Stimulated activated CD8-positive, alpha-beta memory T cell treated with anti-CD3 and anti-CD28 coated beads, Interleukin-12 subunit alpha, Interleukin-12 subunit beta, amount 100 ng/mL, for 24 hours (primary cell): Measurements from ENCODE around the gene NRAP.
"Not testable (repeated sequence)": the region's sequence is repeated elsewhere in the genome, so short reads cannot be mapped to it uniquely, and the experiment has no call there.

ENCODE experiments used
- DNase-seq: peaks from one replicate; pipeline ENCODE4 v3.0.0-alpha.2; 2020; ENCODE audit errors: extremely low read depth

NRAP gene

DNA sequence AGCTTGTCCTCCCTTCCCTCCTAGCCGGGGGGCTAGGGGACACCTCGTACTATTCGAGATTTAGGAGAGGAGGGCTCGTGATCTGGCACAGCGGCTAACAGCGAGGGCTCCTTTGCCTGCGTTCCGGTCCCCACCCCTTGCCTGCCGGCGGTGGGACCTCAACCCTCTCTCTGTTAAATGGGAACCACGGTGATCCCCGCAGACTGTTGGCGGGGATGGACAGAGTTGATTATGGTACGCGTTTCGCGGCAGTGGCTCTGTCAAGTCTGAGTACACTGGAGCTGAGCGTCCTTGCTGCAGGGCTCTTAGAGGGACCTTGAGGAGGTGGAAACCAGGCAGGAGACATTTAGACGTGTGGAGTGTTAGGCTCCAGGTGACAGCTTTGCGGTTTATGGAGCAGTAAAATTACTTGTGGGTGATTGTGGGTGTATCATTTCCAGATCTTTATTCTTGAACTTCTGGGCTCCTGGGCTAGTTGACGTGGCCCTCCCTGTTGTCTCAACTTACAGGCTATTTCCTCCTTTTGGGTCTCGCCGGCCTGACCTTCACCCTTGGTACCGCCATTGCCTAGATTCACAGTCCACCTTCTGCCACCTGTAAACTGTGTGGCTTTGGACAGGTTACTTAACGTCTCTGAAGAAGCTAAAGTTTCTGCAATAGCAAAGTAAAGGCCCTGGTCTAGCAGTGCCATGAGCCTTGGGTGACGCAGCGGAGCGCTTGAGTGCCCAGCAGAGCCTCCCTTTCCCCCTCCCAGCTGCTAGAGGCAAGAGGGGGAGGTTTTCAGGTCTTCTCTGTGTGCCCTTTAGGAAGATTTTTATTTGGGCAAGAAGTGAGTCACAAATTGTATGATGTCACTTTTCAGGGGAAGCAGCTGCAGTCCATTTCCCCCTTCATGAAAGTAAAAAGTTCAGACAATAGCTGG lies 16.6 kb upstream of the NRAP start:
- no peak for DNase-seq

DNA sequence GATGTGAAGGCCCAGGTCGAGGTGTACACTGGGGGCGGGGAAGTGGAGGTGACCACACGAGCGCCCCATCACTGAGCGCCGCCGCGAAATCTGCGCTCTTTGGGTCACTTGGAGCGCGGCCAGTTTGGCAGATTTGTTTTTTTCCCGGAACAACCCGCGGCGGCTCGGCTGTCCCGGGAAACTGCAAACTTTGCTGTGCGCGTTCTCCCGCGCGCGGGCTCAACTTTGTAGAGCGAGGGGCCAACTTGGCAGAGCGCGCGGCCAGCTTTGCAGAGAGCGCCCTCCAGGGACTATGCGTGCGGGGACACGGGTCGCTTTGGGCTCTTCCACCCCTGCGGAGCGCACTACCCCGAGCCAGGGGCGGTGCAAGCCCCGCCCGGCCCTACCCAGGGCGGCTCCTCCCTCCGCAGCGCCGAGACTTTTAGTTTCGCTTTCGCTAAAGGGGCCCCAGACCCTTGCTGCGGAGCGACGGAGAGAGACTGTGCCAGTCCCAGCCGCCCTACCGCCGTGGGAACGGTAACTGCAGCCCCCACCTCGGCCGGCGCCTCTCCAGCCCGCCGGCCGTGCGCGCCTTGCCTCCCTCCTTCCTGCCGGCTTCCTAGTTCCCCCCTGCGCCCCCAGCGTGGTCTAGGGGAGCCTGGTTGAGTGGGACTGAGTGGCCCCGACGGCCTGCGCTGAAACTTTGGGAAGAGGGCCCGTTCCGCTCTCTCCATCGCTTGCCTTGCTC lies 15.8 kb upstream of the NRAP start, which contains the start of gene CASP7:
TSS of gene CASP7 (plus strand) at position 450 of the 727 bp plus-strand sequence. CDS start 17,582 bp downstream, outside the sequence.
- peak; percentile 52 for DNase-seq

DNA sequence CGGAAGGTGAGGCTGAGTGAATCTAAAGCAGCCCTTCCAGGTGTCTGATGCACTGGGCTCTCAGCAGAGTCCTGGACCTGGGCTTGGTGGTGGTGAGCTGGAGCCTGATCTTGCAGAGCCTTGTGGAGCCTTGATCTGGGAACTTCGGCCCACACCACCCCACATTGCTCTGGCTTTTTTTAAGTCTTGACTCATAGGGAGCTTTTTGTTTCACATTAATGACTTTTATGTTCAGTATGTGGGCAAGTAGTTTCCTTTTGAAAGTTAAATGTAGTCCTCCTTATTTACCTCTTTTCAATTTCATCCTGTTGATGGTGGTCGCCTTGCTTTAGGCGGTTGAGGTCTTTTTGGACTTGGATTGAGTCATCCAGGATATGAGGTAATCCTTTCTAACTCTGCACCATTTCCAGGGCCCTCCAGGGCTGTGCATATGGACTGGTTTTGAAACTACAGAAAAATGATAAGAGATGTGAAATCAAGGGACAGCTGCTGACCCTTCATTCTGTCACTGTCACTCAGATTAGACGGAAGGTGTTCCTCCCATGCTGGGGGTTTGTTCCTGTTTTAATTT lies 2.9 kb upstream of the NRAP start:
- DNase-seq, result no peak

DNA sequence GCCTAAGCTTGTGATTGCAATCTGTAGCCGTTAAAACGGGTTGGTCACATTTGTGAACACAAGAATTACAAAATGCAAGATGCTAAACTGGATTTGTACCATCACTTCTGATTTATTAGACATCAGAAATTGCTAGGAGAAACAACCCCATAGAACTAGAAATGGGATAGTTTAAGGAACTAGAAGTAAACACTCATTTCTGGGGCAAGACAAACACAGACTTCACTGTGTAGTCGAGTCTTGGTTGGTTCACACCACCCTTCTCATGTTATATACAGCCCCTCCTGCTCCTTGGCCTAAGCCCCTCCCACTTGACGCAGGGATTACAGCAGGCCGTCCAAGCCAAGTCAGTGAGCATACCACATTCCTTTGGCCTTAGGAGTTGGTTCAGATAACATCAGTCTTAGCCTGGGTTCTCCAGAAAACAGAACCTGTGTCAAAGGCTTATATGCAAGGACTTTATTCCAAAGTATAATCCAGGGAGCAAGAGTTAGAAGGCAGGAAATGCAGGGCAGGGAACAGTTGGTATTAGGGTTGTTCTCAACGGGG lies 2.0 kb upstream of the NRAP start:
- DNase-seq, result no peak

DNA sequence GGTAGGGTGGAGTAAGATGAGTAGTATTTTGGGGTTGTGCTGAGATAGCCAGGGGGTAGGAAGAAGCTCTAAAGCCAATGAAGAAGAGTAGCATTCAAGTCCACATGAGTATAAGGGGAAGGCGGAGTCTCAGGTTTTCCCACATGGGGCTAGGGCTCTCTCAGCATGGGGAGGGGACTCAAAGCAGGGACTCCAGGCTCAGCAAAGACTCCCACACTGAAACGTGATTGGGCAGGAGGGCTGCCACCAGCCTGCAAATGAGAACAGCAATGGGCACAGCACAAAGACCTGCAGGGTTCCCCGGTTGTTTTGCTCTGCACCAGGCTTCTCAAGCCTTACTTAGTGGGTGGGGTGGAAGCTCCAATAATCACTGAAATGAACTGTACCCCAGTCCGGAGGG lies 1.5 kb upstream of the NRAP start:
- no peak for DNase-seq

DNA sequence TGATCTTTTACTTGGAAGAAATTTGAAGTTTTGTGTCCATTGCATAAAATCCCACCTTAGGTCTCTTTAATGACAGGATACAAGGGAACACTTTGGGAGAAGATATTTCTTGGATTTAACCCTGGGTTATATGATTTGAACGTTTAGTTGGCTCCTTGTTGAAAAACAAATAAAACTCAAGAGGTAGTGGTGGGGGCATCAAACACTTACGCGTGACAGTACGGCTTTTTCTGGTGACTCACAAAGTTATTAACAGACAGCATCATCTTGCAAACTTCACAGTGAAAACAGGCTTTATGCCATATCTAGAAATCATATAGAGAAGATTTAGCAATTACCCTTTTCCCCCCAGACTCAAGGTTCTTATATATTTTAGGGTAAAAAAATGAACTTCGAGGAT lies 699 bp downstream of the NRAP start:
- DNase-seq, result no peak

DNA sequence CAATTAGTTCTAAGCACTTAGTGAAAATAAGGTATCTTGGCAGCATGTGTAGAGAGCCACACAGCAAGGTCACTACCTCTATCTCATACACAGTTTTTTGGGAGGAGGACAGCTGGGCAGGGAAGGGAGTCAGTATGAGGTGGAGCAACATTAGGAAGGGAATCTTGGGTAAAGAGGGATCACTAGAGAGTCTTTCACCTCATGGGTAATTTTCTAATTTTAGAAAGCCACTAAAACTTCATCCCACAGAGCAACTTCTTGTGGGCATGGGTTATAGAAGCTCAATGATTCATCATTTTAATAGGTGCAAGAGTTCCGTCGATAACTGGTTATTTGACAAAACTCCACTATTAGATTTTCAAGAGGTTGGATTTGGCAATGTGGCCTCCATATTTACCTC lies 2.5 kb downstream of the NRAP start:
- DNase-seq, result no peak

DNA sequence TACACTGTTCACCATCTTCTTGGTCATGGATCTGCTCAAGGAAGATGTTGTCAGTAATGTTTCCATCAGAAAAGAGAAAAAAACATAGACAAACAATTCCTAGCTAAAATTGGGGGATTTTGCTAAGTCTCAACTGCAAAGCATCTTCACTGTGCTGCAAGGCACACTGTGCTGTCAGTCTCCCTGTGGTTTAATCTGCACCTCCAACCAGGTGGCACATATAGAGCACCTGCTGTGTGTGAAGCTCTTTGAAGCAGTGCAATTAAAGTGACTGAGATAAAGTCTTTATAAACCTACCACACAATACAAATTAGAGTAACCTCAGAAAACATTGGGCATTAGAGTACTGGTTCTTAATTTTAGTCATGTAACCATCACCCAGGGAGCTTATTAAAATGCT lies 6.3 kb downstream of the NRAP start:
- DNase-seq, result no peak

DNA sequence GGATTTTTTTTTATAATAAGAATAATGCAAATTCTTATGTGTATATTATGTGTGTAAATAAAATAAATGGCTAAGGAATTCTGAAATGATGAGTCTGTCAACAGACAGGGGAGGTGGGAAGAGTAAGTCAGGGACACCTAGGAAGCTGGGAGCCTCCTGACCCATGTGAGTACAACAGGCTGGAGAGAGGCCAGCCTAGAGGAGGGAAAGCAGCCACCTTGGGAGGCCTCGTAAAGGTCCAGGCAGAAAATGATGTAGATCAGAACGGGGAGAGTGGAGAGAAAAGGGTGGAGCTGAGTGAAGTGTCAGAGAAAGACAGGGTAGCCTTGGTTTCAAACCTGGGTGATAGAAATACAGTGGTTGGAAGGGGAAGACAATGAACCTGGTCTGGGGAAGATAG lies 6.9 kb downstream of the NRAP start:
- no peak for DNase-seq

DNA sequence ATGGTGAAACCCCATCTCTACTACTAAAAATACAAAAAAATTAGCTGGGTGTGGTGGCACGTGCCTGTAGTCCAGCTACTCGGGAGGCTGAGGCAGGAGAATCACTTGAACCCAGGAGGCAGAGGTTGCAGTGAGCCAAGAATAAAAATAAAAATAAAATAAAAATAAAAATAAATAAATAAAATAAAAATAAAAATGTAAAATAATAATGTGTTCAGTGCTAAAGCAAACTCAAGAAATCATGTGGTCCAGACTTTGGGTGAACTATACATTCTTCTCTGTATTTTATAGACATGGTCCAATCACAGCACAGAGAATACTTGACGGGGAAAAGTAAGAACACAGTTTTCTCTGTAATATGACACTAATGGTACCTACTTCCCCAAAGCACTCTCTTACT lies 11.4 kb downstream of the NRAP start:
- not testable (repeated sequence) for DNase-seq

DNA sequence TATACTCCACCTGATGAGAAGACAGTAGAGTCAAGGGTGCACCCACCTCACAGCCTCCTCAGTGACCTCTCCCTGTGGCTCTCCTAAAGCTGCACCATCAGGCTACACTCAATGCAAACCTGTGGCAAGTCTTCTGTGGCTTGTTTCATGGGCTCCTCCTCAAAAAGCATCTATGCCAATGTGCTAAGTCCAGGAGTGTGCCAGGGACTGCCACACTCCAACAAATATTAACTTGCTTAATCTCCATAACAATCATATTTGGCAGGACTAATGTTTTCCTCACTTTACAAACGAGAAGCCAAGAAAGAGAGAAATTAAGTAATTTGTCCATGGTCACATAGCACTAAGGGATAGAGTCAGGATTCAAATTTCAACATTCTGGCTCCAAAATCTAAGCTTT lies 11.9 kb downstream of the NRAP start:
- DNase-seq, result no peak

DNA sequence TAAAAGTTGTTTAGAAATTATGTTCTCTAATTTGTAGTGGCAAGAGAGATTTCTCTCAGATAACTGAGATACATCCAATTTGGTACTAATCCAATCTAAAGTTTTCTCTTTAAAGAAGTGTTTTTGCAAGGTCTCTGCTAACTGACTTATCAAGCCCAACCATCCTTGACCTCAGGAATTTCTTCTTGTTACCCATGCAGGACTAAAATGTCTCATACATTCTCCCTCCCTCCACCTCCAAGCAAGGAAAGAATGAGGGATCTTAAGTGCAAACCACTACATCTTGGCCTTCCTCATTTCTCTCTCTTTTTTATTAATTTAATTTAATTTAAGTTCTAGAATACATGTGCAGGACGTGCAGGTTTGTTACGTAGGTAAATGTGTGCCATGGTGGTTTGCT lies 12.8 kb downstream of the NRAP start:
- no peak for DNase-seq

DNA sequence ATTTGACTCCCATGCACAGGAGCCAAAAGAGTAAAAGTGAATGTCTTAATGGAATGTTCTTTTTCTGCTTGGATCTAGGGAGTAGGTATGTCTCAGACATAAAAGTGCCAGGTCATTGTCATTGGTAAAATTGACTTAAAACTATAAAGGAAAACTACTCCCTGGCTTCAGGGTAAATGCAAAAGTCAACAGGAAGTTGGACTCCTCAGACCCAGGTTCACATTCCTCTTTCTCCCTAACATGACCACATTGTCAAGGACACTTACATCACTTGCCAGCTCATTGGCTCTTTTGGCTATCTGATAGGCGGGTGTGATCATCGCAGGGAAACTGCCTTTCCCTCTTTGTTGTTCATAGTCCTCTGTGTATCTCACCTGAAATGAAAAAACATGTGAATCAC lies 13.7 kb downstream of the NRAP start:
- no peak for DNase-seq

DNA sequence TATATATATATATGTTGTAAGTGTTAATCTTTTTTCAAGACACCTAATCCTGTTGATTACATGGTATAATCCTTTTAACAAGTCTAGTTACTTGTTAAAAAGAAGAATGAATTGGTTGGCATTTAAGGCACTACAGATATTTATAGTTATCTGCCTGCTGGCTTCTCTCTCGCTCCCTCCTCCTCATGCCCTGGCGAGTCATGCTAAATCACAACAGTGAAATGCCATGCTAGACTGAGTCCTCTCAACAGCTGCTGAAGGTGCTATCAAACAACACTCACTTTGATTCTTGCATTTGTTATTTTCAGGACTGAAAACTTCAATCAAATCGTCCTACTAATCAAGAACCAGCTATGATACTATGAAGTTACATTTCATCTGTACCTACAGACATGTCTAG lies 15.4 kb downstream of the NRAP start:
- DNase-seq, result no peak

DNA sequence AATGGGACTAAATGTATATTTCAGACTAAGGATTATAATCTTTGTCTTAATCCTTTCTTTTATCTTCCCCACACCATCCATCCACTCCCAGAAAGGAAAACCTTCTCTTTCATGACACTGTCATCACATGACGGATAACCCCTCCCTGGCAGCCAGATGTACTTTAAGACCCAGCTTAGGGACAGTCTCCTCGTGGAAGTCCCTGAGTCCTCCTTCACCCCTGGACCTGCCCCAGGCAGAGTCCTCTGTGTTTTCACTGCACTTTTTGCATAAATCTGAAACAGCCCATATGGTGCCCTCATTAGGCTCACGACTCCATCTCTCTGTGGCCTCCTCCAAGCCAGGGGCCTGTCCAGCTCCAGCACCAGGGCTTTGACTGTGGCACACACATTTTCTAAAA lies 16.0 kb downstream of the NRAP start:
- no peak for DNase-seq

DNA sequence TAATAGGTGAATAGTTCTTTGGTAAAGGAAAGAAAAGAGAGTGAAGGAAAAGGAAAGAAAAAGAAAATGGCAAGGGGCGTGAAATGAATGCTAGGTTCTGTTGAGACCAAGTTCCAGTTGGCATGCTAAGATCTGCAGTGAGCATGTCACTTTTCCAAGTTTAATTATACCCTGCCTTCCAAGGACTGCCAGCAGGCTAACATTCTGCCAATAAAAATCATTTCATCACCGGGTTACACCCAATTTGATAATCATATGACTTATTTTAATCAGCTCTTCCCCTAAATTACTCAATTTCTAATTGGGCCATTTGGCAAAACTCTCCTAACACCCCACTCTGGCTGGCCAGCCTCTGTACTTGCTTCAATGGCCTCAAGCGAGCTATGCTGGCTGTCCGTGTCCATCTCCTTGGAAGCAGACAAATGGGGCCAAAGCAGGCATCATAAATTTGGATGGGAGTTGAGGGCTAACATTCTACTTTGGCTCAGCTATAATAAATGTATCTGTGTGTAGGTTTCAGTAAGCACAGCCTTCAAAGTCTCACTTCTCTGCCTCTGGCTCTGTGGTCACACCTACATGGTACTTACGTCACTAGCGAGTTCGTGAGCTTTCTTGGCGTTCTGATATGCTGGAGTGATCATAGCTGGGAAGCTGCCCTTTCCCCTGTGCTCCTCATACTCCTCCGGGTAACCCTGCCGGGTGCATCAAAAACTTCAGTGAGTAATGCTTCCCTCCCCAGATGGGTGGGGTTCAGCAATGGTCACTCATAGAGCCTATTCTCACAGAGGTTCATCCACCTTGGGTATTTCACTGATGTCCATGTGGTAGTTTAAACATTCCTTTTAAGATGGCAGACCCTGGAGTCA lies 17.3 kb downstream of the NRAP start:
- DNase-seq, result no peak

DNA sequence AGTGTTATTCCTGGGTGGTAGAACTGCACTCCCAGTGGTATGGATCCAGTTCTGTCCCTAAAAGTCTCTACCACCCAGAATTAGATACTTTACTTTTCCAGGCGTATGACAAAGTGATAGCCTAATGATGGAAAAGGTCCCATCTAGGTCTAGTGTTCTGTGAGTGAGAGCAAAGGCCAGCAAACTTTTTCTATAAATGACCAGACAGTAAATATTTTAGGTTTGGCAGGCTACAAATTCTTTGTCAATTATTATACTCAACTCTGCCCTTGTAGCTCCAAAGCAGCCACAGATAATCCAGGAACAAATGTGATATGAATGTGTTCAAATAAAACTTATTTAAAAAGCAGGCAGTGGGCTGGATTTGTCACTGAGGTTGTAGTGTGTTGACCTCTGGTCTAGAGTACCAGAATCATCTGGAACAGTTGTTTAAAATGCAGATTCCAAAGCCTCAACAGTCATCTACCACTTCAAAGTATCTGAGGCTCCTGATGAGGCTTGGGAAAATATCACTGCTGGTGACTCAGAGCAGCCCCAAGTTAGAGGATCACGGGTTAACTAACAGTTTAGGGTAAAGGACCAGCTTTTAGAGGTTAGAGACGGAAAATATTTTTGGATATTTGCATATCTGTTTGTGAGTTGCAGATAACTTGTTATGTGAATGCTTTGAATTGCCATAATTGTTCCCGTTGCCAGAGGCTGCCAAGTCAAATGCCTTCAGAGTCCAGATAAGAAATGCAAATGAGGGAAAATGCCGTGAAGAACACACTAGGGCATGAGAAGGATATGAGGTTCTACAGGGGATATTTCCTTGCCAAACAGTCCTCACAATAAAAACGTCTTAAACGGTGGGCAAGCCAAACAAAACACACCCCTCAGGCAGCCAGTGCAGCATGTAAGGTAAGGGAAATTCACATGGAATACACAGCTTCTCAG lies 19.4 kb downstream of the NRAP start:
- no peak for DNase-seq

DNA sequence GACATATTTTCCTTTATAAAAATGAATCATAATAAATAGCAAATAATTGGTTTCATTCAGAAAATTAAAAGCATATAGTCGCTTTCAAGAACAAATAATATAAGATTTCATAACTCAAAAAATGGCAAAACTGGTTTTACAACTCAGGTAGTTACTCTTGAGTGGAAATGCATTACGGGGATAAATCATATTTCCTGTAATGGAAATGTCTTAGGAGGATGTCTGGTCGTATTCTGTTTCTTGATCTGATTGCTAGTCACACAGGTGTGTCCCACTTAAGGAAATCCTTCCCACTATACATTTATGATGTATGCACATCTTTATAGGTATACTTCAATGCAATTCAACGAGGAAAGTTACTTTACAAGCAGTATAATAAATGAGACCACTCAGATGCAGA lies 20.7 kb downstream of the NRAP start:
- DNase-seq, result no peak

DNA sequence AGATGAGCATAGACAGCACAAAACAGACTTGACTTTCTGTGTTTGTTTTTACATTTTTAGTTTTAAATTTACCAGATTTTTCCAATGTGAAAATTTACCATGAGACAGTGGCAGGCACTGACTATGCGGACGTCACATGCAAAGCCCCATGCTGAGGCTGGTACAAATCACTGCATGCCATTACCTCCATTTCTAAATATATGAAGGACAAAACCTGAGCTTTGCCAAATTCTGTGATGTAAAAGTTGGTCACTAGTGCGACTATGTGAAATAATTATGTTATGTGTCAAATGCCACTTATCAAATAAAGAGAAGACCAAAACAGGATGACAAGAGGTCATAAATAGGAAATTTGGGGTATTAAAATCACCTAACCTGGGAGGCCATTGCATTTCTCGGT lies 22.1 kb downstream of the NRAP start:
- DNase-seq, result no peak

DNA sequence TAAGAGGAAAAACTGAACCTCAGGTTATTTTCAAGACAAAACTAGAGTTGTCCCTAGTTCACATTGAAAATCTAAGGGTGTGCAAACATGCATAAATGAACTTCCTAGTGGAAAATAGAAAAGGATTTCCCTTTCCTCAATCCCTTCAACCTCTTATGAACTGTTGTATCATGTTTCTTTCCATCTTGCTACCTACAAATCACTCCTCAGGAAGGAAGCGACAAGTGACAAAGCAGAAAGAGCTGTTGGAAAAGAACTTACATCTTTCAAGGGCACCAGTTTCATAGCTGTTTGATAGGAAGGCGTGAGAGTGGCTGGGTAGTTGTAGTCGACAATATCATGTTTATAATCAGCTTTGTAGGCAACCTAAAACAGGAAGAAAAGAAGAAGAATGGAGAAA lies 23.9 kb downstream of the NRAP start:
- no peak for DNase-seq
